ENCODE measurements around the gene SPON2.

Gene SPON2

DNA sequence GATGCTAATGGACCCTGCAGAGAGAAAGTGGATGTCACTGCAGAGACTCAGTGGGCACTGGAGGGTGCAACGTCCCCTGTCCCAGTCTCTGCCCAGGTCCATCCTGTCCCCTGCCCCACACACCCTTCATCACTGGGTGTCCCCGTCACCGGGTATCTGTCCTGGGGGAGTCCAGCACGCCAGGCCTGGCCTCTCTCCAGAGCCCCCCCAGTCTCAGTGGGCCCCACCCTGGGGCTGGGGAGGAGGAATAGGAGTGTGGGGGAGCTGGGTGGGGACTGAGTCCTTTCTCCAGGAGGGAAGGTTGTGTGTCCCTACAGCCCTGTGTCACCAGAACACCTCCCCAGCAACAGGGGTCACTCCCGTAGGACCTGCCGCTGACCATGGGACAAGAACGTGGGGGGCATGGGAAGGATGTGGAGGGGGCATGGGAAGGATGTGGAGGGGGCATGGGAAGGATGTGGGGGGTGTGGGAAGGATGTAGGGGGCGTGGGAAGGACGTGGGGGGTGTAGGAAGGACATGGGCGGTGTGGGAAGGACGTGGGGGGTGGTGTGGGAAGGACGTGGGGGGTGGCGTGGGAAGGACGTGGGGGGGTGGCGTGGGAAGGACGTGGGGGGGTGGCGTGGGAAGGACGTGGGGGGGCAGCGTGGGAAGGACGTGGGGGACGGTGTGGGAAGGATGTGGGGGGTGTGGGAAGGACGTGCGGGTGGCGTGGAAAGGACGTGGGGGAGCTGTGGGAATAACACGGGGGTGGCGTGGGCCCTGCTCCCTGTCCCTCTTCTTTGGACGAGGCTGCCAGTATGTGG, 21.0 kb upstream of the SPON2 start:
- DNase-seq, result no peak

- no peak for DNase-seq
Measured at GRCh38 chr4:1192493-1193205, 20.3 kb upstream of the SPON2 start.

DNA sequence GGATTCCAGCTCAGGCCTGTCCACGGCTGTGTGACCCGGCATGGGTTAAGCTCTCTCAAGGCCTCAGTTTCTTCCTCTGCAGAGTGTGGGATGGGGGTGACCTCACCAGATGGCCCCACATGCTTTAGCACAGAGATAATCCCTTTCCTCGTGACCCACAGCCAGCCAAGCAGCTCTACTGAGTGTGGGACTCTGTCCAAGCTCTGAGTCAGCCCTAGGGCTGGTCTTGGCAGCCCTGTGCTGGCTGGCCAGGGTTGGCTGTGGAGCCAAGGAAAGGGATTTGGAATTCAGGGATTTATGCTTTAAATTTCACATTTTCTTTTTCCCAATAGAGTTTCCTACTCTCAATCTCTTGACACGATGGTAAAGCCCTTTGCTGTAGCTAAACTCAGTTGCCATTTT, 19.7 kb upstream of the SPON2 start:
- peak; percentile 80 to 81 for DNase-seq

DNA sequence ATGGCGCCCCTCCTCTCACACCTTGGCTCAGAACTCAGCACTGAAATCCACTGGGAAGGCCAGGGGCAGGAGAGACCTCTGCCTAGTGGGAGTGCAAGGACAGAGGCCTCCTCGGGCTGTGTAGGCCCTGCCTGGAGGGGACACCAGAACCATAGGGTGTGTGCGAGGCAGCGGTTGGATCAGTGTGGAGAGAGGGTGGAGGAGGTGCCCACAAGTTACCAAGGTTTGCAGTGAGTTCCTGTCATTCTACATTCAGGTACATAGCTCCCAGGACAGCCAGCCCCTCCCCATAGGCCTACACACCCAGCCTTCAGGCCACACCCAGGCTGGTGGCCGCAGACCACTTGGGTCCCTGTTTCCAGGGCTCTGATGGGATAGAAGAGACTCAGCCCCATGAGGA, 19.2 kb upstream of the SPON2 start:
- no peak for DNase-seq

- DNase-seq, result no peak
Measured at GRCh38 chr4:1187182-1187581, 14.8 kb upstream of the SPON2 start.

DNA sequence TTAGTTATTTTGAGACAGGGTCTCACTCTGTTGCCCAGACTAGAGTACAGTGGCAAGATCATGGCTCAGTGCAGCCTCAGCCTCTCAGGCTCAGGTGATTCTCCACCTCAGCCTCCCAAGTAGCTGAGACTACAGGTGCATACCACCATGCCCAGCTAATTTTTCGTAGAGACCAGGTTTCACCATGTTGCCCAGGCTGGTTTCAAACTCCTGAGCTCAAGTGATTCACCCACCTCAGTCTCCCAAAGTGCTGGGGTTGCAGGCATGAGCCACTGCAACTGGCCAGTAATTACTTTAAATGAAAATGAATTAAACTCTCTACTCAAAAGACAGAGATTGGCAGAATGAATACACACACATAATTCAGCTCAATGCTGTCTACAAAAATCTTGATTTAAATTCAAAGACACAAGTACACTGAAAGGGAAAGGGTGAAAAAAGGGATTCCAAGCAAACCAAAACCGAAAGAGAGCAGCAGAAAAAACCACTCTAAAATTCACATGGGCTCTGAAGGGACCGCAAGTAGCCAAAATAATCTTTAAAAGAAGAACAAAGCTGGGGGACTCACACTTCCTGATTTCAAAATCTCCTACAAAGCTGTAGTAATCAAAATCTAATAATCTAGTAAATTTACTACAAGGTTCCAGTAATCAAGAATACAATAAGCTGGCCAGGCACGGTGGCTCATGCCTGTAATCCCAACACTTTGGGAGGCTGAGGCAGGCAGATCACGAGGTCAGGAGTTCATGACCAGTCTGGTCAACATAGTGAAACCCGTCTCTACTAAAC, 11.8 kb upstream of the SPON2 start:
- no peak for DNase-seq

GRCh38 chr4:1182313-1182712, 9.9 kb upstream of the SPON2 start:
- DNase-seq, result no peak

- no peak for DNase-seq
Measured at GRCh38 chr4:1180663-1181062, 8.3 kb upstream of the SPON2 start.

GRCh38 chr4:1179976-1180375, 7.6 kb upstream of the SPON2 start:
- DNase-seq, result no peak

- DNase-seq, result no peak
Measured at GRCh38 chr4:1179089-1179441, 6.7 kb upstream of the SPON2 start.

- no peak for DNase-seq
Measured at GRCh38 chr4:1178300-1179088, 6.1 kb upstream of the SPON2 start.

DNA sequence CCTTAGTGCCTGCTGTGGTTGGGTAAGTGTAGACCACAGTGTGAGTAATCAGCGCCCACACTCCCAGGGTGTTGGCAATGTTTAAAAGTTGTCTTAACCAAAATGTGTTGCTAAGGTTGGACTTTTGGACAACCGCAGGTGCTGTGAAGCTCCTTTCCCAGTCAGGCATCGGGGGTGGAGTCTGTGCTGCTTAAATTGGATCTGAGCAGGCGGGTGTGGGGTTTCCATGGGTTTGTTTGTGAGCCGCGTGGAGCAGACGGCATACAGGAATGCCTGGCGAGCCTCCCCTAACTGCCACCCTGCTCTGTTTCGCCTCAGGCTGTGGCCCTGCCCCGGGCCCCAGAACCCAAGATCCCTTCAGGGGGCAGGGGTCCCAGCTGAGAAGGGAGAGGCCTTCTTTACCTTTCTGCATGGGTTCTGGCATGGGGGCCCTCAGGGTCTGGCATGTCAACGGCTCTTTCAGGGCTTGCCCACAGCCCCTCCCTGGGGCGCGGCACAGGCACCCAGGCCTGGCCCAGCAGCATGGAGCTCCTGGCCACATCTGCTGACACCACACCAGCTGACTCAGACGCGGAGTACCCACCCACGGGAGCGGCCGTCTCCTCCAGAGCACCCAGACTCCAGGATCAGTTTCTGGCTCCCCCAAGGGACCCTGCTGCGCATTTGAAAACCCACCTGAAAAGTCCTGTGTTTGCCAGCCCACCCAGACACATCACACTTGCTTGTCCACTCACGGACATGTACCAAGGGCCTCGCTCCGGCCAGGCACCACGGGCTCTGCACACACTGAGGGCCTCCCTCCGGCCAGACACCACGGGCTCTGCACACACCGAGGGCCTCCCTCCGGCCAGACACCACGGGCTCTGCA, 5.1 kb upstream of the SPON2 start:
- no peak for DNase-seq

GRCh38 chr4:1176398-1177273, 4.3 kb upstream of the SPON2 start:
- no peak for DNase-seq

DNA sequence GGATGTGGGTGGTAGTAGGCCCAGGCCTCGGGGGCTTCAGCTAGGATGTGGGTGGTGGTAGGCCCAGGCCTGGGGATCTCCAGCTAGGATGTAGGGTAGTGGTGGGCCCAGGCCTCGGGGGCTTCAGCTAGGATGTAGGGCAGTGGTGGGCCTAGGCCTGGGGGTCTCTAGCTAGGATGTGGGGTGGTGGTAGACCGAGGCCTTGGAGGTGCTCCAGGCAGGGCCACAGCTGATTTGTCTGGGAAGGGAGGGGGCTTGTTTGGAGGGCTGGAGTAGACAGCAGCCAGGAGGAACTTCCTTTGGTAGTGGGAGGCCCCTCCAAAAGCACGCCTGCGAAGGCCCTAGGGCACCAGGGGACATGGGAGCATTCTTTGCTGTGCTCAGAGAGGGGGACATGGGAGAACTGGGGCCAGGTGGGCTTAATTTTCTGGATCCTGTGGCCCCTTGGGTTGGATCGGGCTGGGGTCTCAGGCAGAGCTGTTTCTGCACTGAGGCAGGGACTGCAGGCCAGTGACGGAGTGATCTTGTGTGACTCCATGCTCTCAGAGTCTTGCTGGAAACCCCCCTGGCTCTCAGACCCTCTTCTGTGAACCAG, 3.3 kb upstream of the SPON2 start:
- DNase-seq, result no peak

DNA sequence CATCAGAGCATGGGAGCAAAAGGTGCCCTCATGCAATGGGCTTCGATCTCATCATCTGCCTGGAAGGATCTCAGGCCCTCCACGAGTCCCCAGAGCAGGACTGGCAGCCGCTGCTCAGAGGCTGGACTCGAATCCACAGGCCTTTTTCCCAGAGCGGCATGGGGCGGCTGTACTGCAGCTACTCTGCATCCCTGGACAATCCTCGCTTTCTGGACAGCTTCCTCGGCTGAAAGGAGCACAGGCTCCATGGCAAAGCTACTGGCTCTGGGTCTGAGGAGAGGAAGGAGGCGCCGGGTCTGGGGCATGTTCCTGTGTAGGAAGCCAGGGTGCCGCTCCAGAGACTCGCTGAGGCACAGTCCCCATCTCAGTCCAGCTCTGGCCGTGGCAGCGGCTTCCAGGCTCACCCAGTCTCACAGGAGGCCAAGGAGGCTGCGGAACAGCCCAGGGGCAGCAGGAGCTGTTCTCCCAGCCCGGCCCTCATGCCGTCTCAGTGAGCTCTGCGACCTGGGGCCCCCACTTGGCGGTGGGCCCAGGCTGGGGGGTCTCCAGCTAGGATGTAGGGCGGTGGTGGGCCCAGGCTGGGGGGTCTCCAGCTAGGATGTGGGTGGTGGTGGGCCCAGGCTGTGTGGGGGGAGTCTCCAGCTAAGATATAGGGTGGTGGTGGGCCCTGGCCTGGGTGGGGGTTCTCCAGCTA, 2.7 kb upstream of the SPON2 start:
- no peak for DNase-seq

GRCh38 chr4:1172971-1173757, 781 bp upstream of the SPON2 start:
- no peak for DNase-seq

- DNase-seq, result no peak
Measured at GRCh38 chr4:1171311-1172227, 814 bp downstream of the SPON2 start.

- DNase-seq, result no peak
Measured at GRCh38 chr4:1170976-1171310, 1.4 kb downstream of the SPON2 start.

Data from hippocampal formation (tissue), 2 donors.